Endometrial microvascular endothelial cells (primary cell): ENCODE data around the gene GALNT14. TPM values are rescaled to one million over a fixed set of nuclear protein-coding genes. Genes with fewer than 3 reads are reported as not detected.

ENCODE experiments used
- in situ Hi-C: cut with HindIII; loops from 2 replicates; pipeline ENCODE4 v1.10.0; 2017; ENCODE audit warnings: low sequenced_read_pairs, low pct_unique_long_range_greater_than_20kb; ENCODE audit errors: inconsistent ontology term
- total RNA-seq: library from RNA; depleted of rRNA; stranded (reverse); fragments of >200 nt; gene quantifications from one replicate; pipeline ENCODE4 v1.2.3, GENCODE V29; 2015; ENCODE audit errors: inconsistent ontology term

The GALNT14 gene
- total RNA-seq, 1 donor from 2014 or later, result 3.6 TPM

- in situ Hi-C loops, result no loop called here
Observed at GRCh38 chr2:31033032-31033431, 105.2 kb downstream of the GALNT14 start.

DNA sequence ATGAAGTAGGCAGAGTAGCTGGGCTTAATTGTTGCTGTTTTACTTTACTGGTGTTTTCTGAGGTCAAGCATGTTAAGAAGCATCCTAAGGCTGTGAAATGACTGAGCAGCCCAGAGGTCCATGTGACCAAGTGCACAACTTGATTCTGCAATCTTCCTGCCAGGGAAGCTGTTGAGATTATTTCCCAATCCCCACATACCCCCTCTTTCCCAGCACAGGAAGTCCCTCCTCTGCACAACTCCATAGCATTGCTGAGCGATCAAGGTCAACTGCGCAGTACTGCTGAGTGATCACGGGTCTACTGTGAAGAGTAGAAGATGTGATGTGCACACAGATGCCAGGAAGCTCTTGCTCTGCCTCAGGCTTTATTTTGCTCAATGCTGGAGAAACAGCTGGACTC, 105.8 kb downstream of the GALNT14 start:
- in situ Hi-C loops, result no loop called here

GRCh38 chr2:31031132-31031706, 107.0 kb downstream of the GALNT14 start:
- in situ Hi-C loops, result no loop called here

GRCh38 chr2:31028417-31028816, 109.8 kb downstream of the GALNT14 start:
- in situ Hi-C loops, result no loop called here

DNA sequence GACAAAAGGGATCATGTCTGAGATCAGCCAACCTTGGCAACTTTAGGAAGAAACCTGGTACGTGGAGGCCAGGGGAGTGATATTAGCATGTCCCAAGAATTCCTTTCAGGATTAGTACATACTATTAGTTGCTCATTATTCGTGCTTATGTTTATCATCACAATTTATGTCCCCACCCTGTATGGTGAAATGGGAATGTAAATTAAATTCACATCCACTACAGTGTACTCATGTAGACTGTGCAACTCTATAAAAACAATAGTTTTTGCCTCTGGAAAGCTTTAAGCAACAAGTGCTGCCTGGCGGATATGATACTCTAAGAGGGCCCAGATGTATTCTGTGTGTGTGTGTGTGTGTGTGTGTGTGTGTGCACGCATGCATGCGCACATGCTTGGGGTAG, 110.7 kb downstream of the GALNT14 start:
- in situ Hi-C loops, result no loop called here

GRCh38 chr2:31023541-31023940, 114.7 kb downstream of the GALNT14 start:
- in situ Hi-C loops, result no loop called here

- in situ Hi-C loops, result no loop called here
Observed at GRCh38 chr2:31020713-31021112, 117.5 kb downstream of the GALNT14 start.

DNA sequence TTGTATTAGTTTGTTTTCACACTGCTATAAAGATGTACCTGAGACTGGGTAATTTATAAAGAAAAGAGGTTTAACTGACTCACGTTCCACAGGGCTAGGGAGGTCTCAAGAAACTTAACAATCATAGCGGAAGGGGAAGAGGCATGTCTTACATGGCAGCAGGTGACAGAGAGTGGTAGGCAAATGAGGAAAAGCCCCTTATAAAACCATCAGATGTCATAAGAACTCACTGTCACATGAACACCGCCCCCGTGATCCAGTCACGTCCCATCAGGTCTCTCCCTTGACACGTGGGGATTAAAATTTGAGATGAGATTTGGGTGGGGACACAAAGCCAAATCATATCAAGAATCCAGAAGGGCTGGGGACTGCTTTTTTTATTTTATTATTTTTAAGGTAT, 120.0 kb downstream of the GALNT14 start:
- in situ Hi-C loops, result no loop called here

DNA sequence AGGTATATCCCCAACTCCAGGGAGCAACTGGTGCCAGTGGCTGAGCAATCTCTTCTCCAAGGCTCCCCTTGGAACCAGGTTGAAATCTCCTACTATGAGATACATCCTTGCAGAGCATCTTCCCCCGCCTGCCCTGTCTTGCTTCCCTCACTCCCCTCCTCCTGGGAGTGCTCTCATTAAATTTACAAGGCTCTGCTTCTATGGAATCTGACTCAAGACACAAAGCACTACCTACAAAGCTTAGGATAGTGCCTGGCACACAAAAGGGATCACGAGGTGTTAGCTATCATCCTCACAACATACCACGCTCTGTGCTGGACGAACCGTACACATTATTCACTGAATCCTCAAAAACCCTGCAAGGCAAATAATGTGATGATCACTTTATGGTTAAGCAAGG, 121.6 kb downstream of the GALNT14 start:
- in situ Hi-C loops, result no loop called here

GRCh38 chr2:31014516-31014915, 123.7 kb downstream of the GALNT14 start:
- in situ Hi-C loops, result no loop called here

GRCh38 chr2:31013301-31013700, 124.9 kb downstream of the GALNT14 start:
- in situ Hi-C loops, result no loop called here

GRCh38 chr2:31012406-31012805, 125.8 kb downstream of the GALNT14 start:
- in situ Hi-C loops, result no loop called here

GRCh38 chr2:31011587-31011986, 126.7 kb downstream of the GALNT14 start:
- in situ Hi-C loops, result no loop called here

- in situ Hi-C loops, result no loop called here
Observed at GRCh38 chr2:31008561-31009114, 129.6 kb downstream of the GALNT14 start.

DNA sequence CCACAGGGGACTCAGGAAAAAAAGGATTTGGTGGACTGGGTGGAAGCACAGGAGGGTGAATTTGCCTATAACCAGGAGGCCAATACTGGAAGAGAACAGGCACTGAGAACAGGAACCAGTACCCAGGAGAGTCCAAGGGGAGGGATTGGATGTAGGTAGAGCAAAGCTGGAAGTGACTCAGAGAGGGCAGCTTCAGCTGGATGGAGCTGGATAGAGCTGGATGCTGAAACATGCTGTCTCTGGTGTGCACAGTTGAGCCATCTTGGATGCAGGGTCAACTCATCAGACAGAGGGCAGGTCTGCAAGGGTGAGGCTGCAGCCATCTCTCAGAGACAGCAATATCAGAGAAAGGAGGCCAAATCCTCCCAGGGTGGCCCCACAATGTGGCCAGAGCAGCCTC, 134.0 kb downstream of the GALNT14 start:
- in situ Hi-C loops, result no loop called here

DNA sequence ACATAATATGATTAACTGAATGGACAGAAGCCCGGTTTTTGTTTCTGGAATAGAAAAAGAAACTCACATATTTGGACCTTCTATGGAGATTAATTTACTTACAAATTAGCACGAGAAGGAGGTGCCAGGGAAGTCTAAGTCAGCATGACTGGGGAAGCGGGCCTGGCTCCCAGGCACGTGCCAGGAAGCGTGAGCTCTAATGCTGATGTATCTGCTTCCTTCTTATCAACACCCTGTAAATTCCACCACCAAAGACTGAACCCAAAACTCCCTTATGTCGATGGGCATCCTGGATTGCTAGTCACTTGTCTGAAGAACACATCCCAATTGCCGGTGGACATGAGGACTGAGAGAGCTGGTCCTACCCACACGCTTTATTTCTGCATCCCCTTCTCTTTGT, 134.5 kb downstream of the GALNT14 start:
- in situ Hi-C loops, result no loop called here

- in situ Hi-C loops, result no loop called here
Observed at GRCh38 chr2:31002537-31003150, 135.6 kb downstream of the GALNT14 start.

GRCh38 chr2:31000970-31001369, 137.3 kb downstream of the GALNT14 start:
- in situ Hi-C loops, result no loop called here

- in situ Hi-C loops, result no loop called here
Observed at GRCh38 chr2:30998672-30999071, 139.6 kb downstream of the GALNT14 start.

DNA sequence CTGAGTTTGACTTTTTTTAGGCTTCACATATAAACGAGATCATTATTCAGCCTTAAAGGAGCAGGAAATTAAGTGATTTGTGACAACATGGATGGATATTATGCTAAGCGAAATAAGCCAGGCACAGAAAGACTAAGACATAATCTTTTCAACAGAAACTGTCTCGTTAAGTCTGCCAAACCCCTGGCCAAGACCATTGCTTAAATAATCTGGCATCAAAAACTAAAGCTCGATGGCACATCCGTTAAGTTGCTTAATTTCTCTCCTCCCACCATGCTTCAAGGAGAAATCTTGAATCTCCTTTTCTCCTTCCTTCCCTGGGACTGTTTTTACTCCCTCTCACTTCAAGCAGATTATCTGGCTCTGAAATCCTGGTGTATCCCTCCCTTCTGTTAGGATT, 140.3 kb downstream of the GALNT14 start:
- in situ Hi-C loops, result no loop called here
